ENCODE data around the gene PIP4K2A. TPM values are rescaled to one million over a fixed set of nuclear protein-coding genes. Genes with fewer than 3 reads are reported as not detected.

The PIP4K2A gene
- total and polyA plus RNA-seq, 2 of the 13 experiments (the other 11 are each of a cell fraction or from before 2014, with no cell fraction given): 9.1 to 22.6 TPM

DNA sequence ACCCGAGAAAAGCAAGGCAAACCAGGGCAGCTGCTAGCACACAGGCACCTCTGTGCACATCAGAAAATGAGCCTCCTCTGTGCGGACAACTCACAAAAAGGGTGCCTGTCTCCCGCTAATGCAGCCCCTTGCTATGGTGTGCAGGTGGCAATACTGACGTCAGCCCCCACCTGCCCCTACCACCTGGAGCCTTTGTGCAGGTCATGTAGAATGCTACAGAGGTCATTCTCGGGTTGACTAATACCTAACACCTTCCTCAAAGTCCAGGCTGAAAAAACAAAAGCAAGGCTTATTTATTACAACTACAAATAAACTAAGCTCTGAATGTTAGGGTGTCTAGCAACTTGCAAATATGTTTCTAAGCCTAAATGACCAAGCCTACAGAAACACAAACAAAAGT is 13.9 kb downstream of the PIP4K2A start:
- CTCF ChIA-PET (ENCODE audit: low intra/inter-chr PET ratio, low total read pairs): no interaction called here
- Histone ChIP-seq H3K36me3 (replicated peaks in 1 of 2; ENCODE audit: control insufficient read depth in 1 of 2, insufficient read depth in 2 of 2, low read length in 2 of 2) (0 out of 5 replicates have a peak, but pooled peaks cover 0 to 1% of the 10 kb centered on the region in 2 experiments), H3K27me3 (ENCODE audit: control insufficient read depth in 1 of 2, insufficient read depth in 2 of 2, low read length in 2 of 2) (no peaks in the 10 kb centered on the region), H3K4me1 (ENCODE audit: insufficient read depth, low read length) (peaks cover 19% of the 10 kb centered on the region), H3K9ac (ENCODE audit: insufficient read depth, low read depth, low read length) (no peak overlapping the region), H3K4me2 (ENCODE audit: low read depth, low read length) (no peak overlapping the region), H3K79me2 (ENCODE audit: insufficient read depth, low read length) (peaks cover 72% of the 10 kb centered on the region), H2AFZ (ENCODE audit: low read length) (no peak overlapping the region), H3K27ac (ENCODE audit: extremely low read length, insufficient read depth, low read length) (no peak overlapping the region), H4K20me1 (ENCODE audit: insufficient read depth, low read length) (0 out of 2 replicates have a peak, but pooled peaks cover 2% of the 10 kb centered on the region), H3K4me3 (replicated peaks in 1 of 3; ENCODE audit: insufficient read depth in 1 of 3, low read depth in 2 of 3, low read length in 3 of 3) (no peak overlapping the region), H3K9me3 (ENCODE audit: low read length) (no peaks in the 10 kb centered on the region)
- TF ChIP-seq, protein P1, sequence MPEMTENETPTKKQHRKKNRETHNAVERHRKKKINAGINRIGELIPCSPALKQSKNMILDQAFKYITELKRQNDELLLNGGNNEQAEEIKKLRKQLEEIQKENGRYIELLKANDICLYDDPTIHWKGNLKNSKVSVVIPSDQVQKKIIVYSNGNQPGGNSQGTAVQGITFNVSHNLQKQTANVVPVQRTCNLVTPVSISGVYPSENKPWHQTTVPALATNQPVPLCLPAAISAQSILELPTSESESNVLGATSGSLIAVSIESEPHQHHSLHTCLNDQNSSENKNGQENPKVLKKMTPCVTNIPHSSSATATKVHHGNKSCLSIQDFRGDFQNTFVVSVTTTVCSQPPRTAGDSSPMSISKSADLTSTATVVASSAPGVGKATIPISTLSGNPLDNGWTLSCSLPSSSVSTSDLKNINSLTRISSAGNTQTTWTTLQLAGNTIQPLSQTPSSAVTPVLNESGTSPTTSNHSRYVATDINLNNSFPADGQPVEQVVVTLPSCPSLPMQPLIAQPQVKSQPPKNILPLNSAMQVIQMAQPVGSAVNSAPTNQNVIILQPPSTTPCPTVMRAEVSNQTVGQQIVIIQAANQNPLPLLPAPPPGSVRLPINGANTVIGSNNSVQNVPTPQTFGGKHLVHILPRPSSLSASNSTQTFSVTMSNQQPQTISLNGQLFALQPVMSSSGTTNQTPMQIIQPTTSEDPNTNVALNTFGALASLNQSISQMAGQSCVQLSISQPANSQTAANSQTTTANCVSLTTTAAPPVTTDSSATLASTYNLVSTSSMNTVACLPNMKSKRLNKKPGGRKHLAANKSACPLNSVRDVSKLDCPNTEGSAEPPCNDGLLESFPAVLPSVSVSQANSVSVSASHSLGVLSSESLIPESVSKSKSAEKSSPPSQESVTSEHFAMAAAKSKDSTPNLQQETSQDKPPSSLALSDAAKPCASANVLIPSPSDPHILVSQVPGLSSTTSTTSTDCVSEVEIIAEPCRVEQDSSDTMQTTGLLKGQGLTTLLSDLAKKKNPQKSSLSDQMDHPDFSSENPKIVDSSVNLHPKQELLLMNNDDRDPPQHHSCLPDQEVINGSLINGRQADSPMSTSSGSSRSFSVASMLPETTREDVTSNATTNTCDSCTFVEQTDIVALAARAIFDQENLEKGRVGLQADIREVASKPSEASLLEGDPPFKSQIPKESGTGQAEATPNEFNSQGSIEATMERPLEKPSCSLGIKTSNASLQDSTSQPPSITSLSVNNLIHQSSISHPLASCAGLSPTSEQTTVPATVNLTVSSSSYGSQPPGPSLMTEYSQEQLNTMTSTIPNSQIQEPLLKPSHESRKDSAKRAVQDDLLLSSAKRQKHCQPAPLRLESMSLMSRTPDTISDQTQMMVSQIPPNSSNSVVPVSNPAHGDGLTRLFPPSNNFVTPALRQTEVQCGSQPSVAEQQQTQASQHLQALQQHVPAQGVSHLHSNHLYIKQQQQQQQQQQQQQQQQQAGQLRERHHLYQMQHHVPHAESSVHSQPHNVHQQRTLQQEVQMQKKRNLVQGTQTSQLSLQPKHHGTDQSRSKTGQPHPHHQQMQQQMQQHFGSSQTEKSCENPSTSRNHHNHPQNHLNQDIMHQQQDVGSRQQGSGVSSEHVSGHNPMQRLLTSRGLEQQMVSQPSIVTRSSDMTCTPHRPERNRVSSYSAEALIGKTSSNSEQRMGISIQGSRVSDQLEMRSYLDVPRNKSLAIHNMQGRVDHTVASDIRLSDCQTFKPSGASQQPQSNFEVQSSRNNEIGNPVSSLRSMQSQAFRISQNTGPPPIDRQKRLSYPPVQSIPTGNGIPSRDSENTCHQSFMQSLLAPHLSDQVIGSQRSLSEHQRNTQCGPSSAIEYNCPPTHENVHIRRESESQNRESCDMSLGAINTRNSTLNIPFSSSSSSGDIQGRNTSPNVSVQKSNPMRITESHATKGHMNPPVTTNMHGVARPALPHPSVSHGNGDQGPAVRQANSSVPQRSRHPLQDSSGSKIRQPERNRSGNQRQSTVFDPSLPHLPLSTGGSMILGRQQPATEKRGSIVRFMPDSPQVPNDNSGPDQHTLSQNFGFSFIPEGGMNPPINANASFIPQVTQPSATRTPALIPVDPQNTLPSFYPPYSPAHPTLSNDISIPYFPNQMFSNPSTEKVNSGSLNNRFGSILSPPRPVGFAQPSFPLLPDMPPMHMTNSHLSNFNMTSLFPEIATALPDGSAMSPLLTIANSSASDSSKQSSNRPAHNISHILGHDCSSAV (CRISPR knock-in tag; IDR thresholded peaks at IDR 0.05; ENCODE audit: borderline replicate concordance): no peak
- TF ChIP-seq KDM1A (CRISPR knock-in tag; IDR thresholded peaks at IDR 0.05) (no peak), ZSCAN29 (CRISPR knock-in tag; conservative IDR thresholded peaks at IDR 0.05) (no peak)
- in situ Hi-C loops (cut with HindIII; ENCODE audit: extremely low pct_ligation_motif_present, low pct_unique_long_range_greater_than_20kb) (loop anchor here (25.0 kb wide), 1 partner anchor 388 kb away; the partner anchor contains the start of genes BMI1 and COMMD3), intact Hi-C loops (cut with micrococcal nuclease; ENCODE audit: unreplicated experiment) (no loop called here)
- FAIRE-seq (no peak), DNase-seq (ENCODE audit: low spot score) (no peak), ATAC-seq (no peak)
- WGBS (ENCODE audit: low lambda C conversion rate): 96% methylated on average over 5 of the region's 5 CpGs
- no TSS peak for BruUV-seq (replicated peaks)
- POLR2A ChIA-PET: no interaction called here
